ENCODE data around the gene TNFRSF18.

- TF ChIP-seq CTCF (IDR thresholded peaks at IDR 0.05), result no peak
- TF ChIP-seq POLR2A (IDR thresholded peaks at IDR 0.05), result no peak
Measured at GRCh38 chr1:1236945-1237873, 30.8 kb upstream of the TNFRSF18 start.
